CD8-positive, alpha-beta memory T cell (primary cell): ENCODE results near the gene GLUL. TPM values are rescaled to one million over a fixed set of nuclear protein-coding genes. Genes with fewer than 3 reads are reported as not detected.

Source experiments
- CTCF ChIA-PET: fragments of 350-600 bp; sonication (Branson Sonifier 250); formaldehyde crosslinking; loops from one replicate; lab custom pipeline; 2021; ENCODE audit warnings: antibody characterized with exemption; lab: Charles Lee
- POLR2A ChIA-PET: fragments of 350-600 bp; sonication (Branson Sonifier 250); formaldehyde crosslinking; loops from one replicate; lab custom pipeline; 2021; ENCODE audit warnings: antibody characterized with exemption; lab: Charles Lee
- DNase-seq, 5 donors: peaks; one replicate each; pipeline versions ENCODE4 v3.0.0 to v3.0.0-alpha.2; 2020 to 2022; ENCODE audit warnings: mixed read lengths in 1 of 5
- H3K27ac ChIP-seq: one replicate; pipeline ENCODE4 v1.7.0; 2013; ENCODE audit warnings: low read depth, mild to moderate bottlenecking, low read length, moderate library complexity
- H3K27me3 ChIP-seq: 2 replicates; pipeline ENCODE4 v1.7.0; 2013; ENCODE audit warnings: low read length, mild to moderate bottlenecking; ENCODE audit not compliant: insufficient read depth, poor library complexity, severe bottlenecking
- H3K36me3 ChIP-seq: 2 replicates; pipeline ENCODE4 v1.7.0; 2013; ENCODE audit warnings: mild to moderate bottlenecking, low read length, moderate library complexity; ENCODE audit not compliant: insufficient read depth
- H3K4me1 ChIP-seq: 2 replicates; pipeline ENCODE4 v1.7.0; 2013; ENCODE audit warnings: mild to moderate bottlenecking, low read length, moderate library complexity; ENCODE audit not compliant: insufficient read depth
- H3K4me3 ChIP-seq: 2 replicates; pipeline ENCODE4 v1.7.0; 2013; ENCODE audit warnings: mild to moderate bottlenecking, low read length
- H3K9me3 ChIP-seq: 2 replicates; pipeline ENCODE4 v1.7.0; 2013; ENCODE audit warnings: mild to moderate bottlenecking, low read length
- H3K27ac Mint-ChIP-seq, 8 donors: one replicate each; pipeline ENCODE4 v1.8.0; 2020 to 2021; ENCODE audit warnings: mixed read lengths in 8 of 8, mild to moderate bottlenecking in 6 of 8, inconsistent platforms in 3 of 8, moderate library complexity in 3 of 8
- H3K27me3 Mint-ChIP-seq, 2 donors: one replicate each; pipeline ENCODE4 v1.8.0; 2020 to 2021; ENCODE audit warnings: mixed read lengths in 2 of 2, mild to moderate bottlenecking in 1 of 2, moderate library complexity in 1 of 2
- H3K36me3 Mint-ChIP-seq, 3 donors: one replicate each; pipeline ENCODE4 v1.8.0; 2020 to 2021; ENCODE audit warnings: mixed read lengths in 3 of 3, inconsistent platforms in 1 of 3, mild to moderate bottlenecking in 1 of 3
- H3K4me1 Mint-ChIP-seq, 3 donors: one replicate each; pipeline ENCODE4 v1.8.0; 2020 to 2021; ENCODE audit warnings: mixed read lengths in 3 of 3, inconsistent platforms in 1 of 3, mild to moderate bottlenecking in 1 of 3
- H3K4me3 Mint-ChIP-seq, 7 donors: one replicate each; pipeline ENCODE4 v1.8.0; 2020 to 2021; ENCODE audit warnings: mixed read lengths in 7 of 7, mild to moderate bottlenecking in 6 of 7, moderate library complexity in 4 of 7, inconsistent platforms in 2 of 7
- H3K9me3 Mint-ChIP-seq, 5 donors: one replicate each; pipeline ENCODE4 v1.8.0; 2020 to 2022; ENCODE audit warnings: mixed read lengths in 5 of 5, mild to moderate bottlenecking in 3 of 5, moderate library complexity in 2 of 5, inconsistent platforms in 1 of 5
- polyA plus RNA-seq: library from polyadenylated mRNA; unstranded; fragments of 300-500 nt; fragmentation: Illumina TruSeq; gene quantifications from one replicate; pipeline ENCODE4 v1.2.3, GENCODE V29; 2021
- total RNA-seq, 2 experiments: library from RNA; stranded (reverse); gene quantifications; one replicate each; pipeline ENCODE4 v1.2.3, GENCODE V29; 2021

GLUL gene
- total RNA-seq = 10 to 100 TPM; 31.2 to 32.7 TPM
- 62.9 TPM for polyA plus RNA-seq

DNA sequence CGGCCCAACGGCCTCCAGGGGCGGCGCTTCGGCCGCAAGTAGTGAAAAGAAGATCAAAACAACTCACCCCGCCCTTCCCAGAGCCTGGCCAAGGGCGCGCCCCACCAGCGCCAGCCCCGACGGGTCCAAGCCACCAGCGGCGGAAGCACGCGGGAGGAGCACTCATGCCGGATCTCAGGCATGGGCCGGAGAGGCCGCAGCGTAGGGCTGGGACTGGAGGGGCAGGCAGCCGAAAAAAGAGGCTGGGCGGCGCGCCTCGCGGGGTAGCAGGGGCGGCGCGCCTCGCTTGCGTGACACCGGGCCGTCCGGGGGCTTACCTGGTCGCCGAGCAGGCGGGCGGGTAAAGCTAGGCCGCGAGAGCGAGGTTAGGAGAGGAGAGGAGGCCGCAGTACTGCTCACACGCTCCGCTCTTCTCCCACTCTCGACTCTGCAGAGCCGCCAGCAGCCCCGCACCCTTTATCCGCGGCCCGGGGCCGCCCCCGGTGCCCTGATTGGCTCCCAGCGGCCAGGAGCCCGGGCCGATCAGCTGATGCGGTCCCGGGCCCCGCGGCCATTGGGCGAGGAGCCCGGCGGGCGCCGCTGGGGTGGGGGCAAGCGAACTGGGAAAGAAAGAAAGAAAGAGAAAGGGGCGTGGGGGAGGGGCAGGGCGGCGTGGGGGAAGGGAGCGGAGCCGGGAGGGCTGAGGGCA, at the start of gene GLUL:
TSS of gene GLUL (minus strand) at position 429 of the 688 bp plus-strand sequence. CDS start 3,053 bp downstream, outside the sequence.
- peak; percentile 28 to 67 (median 58) for DNase-seq
- Mint-ChIP-seq H3K36me3 (peaks cover 0 to 13% (median 0%) of the 10 kb centered on the region in 3 donors), H3K27ac (peak within 1 kb of the TSS; percentile 80 to 91 (median 84)), H3K27me3 (peaks cover 6 to 27% of the 10 kb centered on the region in 2 donors), H3K4me3 (peak within 1 kb of the TSS; percentile 88 to 95 (median 93)), H3K9me3 (no peaks in the 10 kb centered on the region), H3K4me1 (peaks cover 28 to 38% (median 33%) of the 10 kb centered on the region in 3 donors)
- H3K36me3 ChIP-seq = peaks cover 13% of the 10 kb centered on the region
- CTCF ChIA-PET = interaction anchor here (0.8 to 3.2 kb wide), 3 partner anchors 248 to 311 kb away, joined by 4 to 18 read pairs (median 4); no protein-coding TSS in a partner anchor
- H3K9me3 ChIP-seq = no peaks in the 10 kb centered on the region
- H3K4me1 ChIP-seq = peaks cover 13% of the 10 kb centered on the region
- peak within 1 kb of the TSS; percentile 69 for H3K4me3 ChIP-seq
- H3K27me3 ChIP-seq = no peaks in the 10 kb centered on the region
- POLR2A ChIA-PET = interaction anchor here (0.8 kb wide), 1 partner anchor 248 kb away, joined by 4 read pairs; no protein-coding TSS in a partner anchor
- H3K27ac ChIP-seq = peak within 1 kb of the TSS; percentile 82

DNA sequence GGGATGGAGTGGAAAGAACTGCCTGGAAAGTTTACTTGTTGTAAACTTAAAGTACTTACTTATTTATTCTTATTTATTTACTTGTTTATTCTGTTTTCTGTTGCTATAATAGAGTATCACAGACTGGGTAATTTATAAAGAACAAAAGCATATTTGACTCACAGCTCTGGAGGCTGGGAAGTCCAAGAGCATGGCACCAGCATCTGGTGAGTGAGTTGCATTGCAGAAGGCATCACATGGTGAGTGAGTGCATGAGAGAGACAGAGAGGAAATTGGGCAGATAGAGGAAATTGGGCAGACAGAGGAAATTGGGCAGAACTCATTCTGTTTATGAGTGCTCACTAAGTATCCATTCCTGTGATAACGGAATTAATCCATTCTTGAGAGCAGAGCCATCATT, 46.7 kb upstream of the GLUL start:
- Mint-ChIP-seq H3K4me1 (no peaks in the 10 kb centered on the region), H3K9me3 (peaks cover 0 to 6% (median 3%) of the 10 kb centered on the region in 5 donors), H3K4me3 (no peak overlapping the region), H3K27me3 (peaks cover 0 to 5% of the 10 kb centered on the region in 2 donors), H3K36me3 (peaks cover 0 to 10% (median 0%) of the 10 kb centered on the region in 3 donors), H3K27ac (no peak overlapping the region)
- no peaks in the 10 kb centered on the region for H3K27me3 ChIP-seq
- DNase-seq = no peak
- no peaks in the 10 kb centered on the region for H3K9me3 ChIP-seq
- no peaks in the 10 kb centered on the region for H3K4me1 ChIP-seq
- CTCF ChIA-PET = no interaction called here
- H3K36me3 ChIP-seq = no peaks in the 10 kb centered on the region
- POLR2A ChIA-PET = no interaction called here
- no peak overlapping the region for H3K4me3 ChIP-seq
- no peak overlapping the region for H3K27ac ChIP-seq

DNA sequence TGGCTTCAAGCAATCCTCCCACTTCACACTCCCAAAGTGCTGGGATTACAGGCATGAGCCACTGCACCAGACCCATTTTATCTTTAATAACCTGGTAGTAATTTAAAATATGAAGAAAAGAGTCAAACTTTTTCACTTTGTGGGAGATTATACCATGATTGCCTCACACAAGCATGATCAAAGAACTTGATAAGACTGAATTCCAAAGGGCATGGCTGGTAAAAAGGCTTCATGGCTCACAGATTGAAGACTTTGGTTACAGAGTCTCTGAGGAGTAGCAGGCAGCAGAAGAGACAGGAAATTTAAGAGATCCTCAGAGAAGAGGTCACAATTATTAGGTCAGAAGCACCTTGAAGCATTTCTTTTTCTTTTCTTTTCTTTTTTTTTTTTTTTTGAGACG, 42.0 kb upstream of the GLUL start:
- Mint-ChIP-seq H3K36me3 (peaks cover 0 to 10% (median 0%) of the 10 kb centered on the region in 3 donors), H3K27me3 (peaks cover 0 to 4% of the 10 kb centered on the region in 2 donors), H3K9me3 (peaks cover 0 to 6% (median 3%) of the 10 kb centered on the region in 5 donors), H3K4me3 (no peak overlapping the region), H3K4me1 (peaks cover 19 to 21% (median 19%) of the 10 kb centered on the region in 3 donors), H3K27ac (no peak overlapping the region)
- DNase-seq = no peak
- Histone ChIP-seq H3K36me3 (no peaks in the 10 kb centered on the region), H3K9me3 (no peaks in the 10 kb centered on the region), H3K27ac (no peak overlapping the region), H3K4me1 (peaks cover 13% of the 10 kb centered on the region), H3K4me3 (no peak overlapping the region), H3K27me3 (no peaks in the 10 kb centered on the region)
- ChIA-PET CTCF (no interaction called here), POLR2A (no interaction called here)

DNA sequence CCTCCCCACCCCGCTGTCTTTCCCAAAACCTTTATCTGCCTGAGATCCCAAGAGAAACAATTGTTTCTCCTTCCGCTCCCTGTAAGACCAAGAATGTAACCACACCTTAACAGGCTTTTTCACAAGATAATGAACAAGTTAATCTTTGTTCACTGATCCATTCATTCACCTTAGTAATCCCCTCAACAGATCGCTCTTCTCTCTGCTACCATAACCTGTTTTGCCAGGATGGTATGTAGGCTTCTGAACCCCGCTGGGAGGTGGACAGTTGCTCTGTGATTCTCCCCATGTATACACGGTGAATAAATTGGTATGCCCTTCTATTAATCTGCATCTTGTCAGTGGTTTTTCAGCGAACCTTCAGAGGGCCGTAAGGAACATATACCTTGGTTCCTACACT, 39.7 kb upstream of the GLUL start:
- H3K27me3 ChIP-seq = no peaks in the 10 kb centered on the region
- Mint-ChIP-seq H3K27me3 (no peaks in the 10 kb centered on the region), H3K36me3 (no peaks in the 10 kb centered on the region), H3K27ac (peak overlapping the region in 3 of 8 donors; percentile 28 to 48 (median 34)), H3K4me3 (peak overlapping the region in 1 of 7 donors; percentile 79), H3K4me1 (peaks cover 25 to 35% (median 26%) of the 10 kb centered on the region in 3 donors), H3K9me3 (no peaks in the 10 kb centered on the region)
- peaks cover 16% of the 10 kb centered on the region for H3K4me1 ChIP-seq
- H3K4me3 ChIP-seq = no peak overlapping the region
- DNase-seq = no peak
- POLR2A ChIA-PET = no interaction called here
- no peak overlapping the region for H3K27ac ChIP-seq
- no peaks in the 10 kb centered on the region for H3K9me3 ChIP-seq
- CTCF ChIA-PET = no interaction called here
- no peaks in the 10 kb centered on the region for H3K36me3 ChIP-seq

DNA sequence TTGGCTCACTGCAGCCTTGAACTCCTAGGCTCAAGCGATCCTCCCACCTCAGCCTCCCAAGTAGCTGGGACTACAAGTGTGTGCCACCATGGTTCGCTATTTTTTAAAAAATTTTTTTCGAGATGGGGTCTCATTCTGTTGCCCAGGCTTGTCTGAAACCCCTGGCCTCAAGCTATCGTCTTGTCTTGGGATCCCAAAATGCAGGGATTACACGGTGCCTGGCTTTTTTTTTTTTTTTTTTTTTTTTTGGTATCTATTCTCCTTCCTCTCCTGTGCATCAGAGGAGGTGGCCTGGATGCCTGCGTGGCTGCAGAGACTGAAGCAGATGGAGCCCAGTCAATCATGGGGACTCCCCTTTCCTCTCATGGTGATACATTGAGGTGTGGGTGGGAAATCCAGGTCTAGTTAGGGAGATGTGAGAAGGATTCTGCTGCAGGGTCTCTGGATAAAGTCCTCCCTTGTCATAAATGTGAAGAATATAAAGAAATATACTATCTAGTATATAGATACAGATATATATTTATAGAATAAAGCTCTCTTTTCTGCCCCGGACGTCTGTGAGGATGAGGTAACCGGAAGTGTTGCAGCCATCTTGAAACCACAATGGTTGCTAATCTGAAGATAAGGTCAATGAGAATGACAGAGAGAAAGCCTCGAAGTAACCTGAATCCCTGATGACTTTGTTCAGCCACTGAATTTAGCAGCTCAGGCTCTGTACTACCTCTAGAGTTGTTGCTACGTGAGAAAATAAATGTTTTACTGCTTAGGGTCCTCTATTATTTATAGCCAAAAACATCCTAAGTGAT, 38.9 kb upstream of the GLUL start:
- Histone ChIP-seq H3K27me3 (no peaks in the 10 kb centered on the region), H3K4me3 (no peak overlapping the region), H3K36me3 (no peaks in the 10 kb centered on the region), H3K9me3 (no peaks in the 10 kb centered on the region), H3K4me1 (peaks cover 20% of the 10 kb centered on the region), H3K27ac (no peak overlapping the region)
- Mint-ChIP-seq H3K4me1 (peaks cover 26 to 38% (median 28%) of the 10 kb centered on the region in 3 donors), H3K27me3 (no peaks in the 10 kb centered on the region), H3K9me3 (no peaks in the 10 kb centered on the region), H3K27ac (peak overlapping the region in 4 of 8 donors; percentile 35 to 80 (median 72)), H3K36me3 (no peaks in the 10 kb centered on the region), H3K4me3 (peak overlapping the region in 3 of 7 donors; percentile 3 to 49 (median 35))
- ChIA-PET POLR2A (no interaction called here), CTCF (interaction anchor here (0.7 to 1.0 kb wide), 2 partner anchors 17 to 23 kb away, joined by 3 to 4 read pairs; no protein-coding TSS in a partner anchor)
- peak; percentile 10 to 65 (median 32) for DNase-seq

DNA sequence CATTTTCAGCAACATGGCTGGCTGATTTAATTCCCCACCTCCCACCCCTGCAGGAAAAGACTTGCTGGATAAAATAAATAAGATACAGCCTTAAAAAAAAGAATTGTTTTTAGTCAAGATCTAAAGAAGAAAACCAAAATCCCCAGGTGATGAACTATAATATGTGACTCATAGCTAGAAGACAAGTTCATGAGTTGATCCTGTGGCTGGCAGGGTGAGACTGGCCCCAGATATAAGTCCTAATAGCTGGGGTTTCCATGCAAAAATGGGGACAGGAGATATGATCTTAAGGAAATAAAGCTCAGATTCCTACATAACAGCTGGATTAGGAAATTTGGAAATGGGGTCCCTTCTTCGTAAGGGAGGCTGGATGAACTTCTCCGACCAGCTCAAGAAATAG, 36.5 kb upstream of the GLUL start:
- H3K27ac Mint-ChIP-seq = peak overlapping the region in 3 of 8 donors; percentile 10 to 67 (median 33)
- Histone ChIP-seq H3K27me3 (no peaks in the 10 kb centered on the region), H3K36me3 (no peaks in the 10 kb centered on the region), H3K4me3 (no peak overlapping the region), H3K4me1 (peaks cover 20% of the 10 kb centered on the region), H3K27ac (no peak overlapping the region), H3K9me3 (no peaks in the 10 kb centered on the region)
- peaks cover 26 to 38% (median 28%) of the 10 kb centered on the region in 3 donors for H3K4me1 Mint-ChIP-seq
- ChIA-PET POLR2A (no interaction called here), CTCF (no interaction called here)
- no peak for DNase-seq
- H3K27me3 Mint-ChIP-seq = peaks cover 0 to under 1% of the 10 kb centered on the region in 2 donors
- no peaks in the 10 kb centered on the region for H3K9me3 Mint-ChIP-seq
- no peak overlapping the region for H3K4me3 Mint-ChIP-seq
- no peaks in the 10 kb centered on the region for H3K36me3 Mint-ChIP-seq

DNA sequence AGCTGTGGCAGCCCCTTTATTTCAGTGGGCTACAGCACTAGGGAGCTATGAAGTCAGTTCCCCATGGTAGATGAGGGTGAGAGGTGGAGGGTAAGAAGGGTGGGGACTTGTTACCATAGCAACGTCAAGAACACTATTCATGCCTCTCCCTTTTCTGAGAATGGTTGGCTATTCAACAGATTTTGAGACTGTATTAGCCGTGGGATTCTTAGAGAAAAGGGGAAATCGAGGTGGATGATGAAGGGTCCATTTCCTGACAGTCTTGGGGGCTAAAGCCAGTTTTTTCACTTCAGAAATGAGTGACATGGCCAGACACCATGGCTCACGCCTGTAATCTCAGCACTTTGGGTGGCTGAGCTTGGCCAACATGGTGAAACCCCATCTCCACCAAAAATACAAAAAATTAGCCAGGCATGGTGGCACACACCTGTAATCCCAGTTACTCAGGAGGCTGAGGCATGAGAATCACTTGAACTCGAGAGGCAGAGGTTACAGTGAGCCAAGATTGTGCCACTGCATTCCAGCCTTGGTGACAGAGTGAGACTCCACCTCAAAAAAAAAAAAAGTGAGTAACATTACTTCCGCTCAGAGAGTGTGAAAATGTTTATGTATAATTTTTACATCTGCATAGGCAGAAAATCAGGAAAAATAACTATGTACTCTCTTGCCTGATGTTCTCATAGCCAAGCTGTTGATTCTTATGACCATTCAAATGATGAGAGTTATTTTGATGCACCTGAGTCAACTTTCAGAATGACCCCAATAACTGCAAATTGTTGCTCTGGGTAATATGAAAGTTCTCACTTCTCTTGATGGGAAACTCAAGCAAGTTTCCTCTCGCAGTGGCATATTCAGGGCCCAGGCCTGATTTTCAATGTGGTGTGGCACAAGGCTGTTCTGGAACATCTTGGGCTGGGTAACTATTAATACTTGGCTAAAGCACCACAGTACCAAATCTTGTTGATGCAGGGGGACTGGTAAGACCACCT, 35.1 kb upstream of the GLUL start:
- Mint-ChIP-seq H3K36me3 (no peaks in the 10 kb centered on the region), H3K27me3 (peaks cover 2 to 11% of the 10 kb centered on the region in 2 donors), H3K27ac (peak overlapping the region; percentile 55 to 91 (median 79)), H3K9me3 (no peaks in the 10 kb centered on the region), H3K4me1 (peaks cover 26 to 38% (median 26%) of the 10 kb centered on the region in 3 donors), H3K4me3 (peak overlapping the region in 1 of 7 donors; percentile 83)
- DNase-seq = no peak
- CTCF ChIA-PET = no interaction called here
- Histone ChIP-seq H3K27me3 (no peaks in the 10 kb centered on the region), H3K4me3 (no peak overlapping the region), H3K36me3 (no peaks in the 10 kb centered on the region), H3K9me3 (no peaks in the 10 kb centered on the region), H3K27ac (no peak overlapping the region), H3K4me1 (peaks cover 20% of the 10 kb centered on the region)
- POLR2A ChIA-PET = no interaction called here
